Gastroesophageal sphincter (tissue), 4 donors: Measurements from ENCODE around the gene SPAG16. TPM values are rescaled to one million over a fixed set of nuclear protein-coding genes. Genes with fewer than 3 reads are reported as not detected.

Experiments used
- ATAC-seq: fragments of 150-250 bp; one replicate; pipeline ENCODE4 v1.9.1; 2016; ENCODE audit warnings: mild to moderate bottlenecking, moderate library complexity
- H3K27ac ChIP-seq, 4 donors: fragments of 200-600 bp; sonication (generic) in 3 of 4; 1 replicate in 3 of 4; 2 replicates in 1 of 4; pipeline ENCODE4 v1.5.1; 2016 to 2019
- H3K27me3 ChIP-seq: fragments of 200-600 bp; sonication (generic); one replicate; pipeline ENCODE4 v1.5.1; 2019
- H3K36me3 ChIP-seq, 2 donors: fragments of 200-600 bp; sonication (generic); one replicate each; pipeline ENCODE4 v1.5.1; 2019; ENCODE audit warnings: control low read depth in 1 of 2
- H3K4me1 ChIP-seq, 3 donors: fragments of 200-600 bp; sonication (generic); 1 replicate in 2 of 3; 2 replicates in 1 of 3; pipeline ENCODE4 v1.5.1; 2016 to 2019; ENCODE audit warnings: control low read depth in 2 of 3
- H3K4me3 ChIP-seq, 2 donors: fragments of 200-600 bp; sonication (generic); one replicate each; pipeline ENCODE4 v1.5.1; 2019; ENCODE audit warnings: mild to moderate bottlenecking in 1 of 2, moderate library complexity in 1 of 2
- H3K9me3 ChIP-seq, 3 donors: fragments of 200-600 bp; sonication (generic); one replicate each; pipeline ENCODE4 v1.5.1; 2017 to 2019; ENCODE audit warnings: control low read depth in 2 of 3
- EP300 ChIP-seq: sonication (generic); formaldehyde crosslinking; IDR thresholded peaks from one replicate; pipeline ENCODE4 v1.6.1; 2017; ENCODE audit warnings: antibody characterized with exemption, mild to moderate bottlenecking
- POLR2A ChIP-seq, 2 donors: fragments of 450-650 bp; IDR thresholded peaks; one replicate each; pipeline ENCODE4 v1.6.1; 2017; ENCODE audit warnings: antibody characterized with exemption in 2 of 2, mild to moderate bottlenecking in 2 of 2, moderate library complexity in 1 of 2
- POLR2AphosphoS5 ChIP-seq: sonication (generic); formaldehyde crosslinking; IDR thresholded peaks from one replicate; pipeline ENCODE4 v1.6.1; 2017; ENCODE audit warnings: antibody characterized with exemption
- WGBS, 2 donors: methylation state at CpG; one replicate each; pipeline ENCODE4 v1.1.5; 2018; ENCODE audit warnings: low coverage in 1 of 2; 5-methylcytosine and 5-hydroxymethylcytosine counted together
- total RNA-seq, 4 donors: library from RNA; depleted of rRNA; stranded (reverse); fragments of >200 nt; gene quantifications; one replicate each; pipeline ENCODE4 v1.1.0, GENCODE V29; 2016
- TF ChIP-seq, protein P1 (sequence below), 4 experiments: fragments of 200-600 bp in 2 of 4; fragments of 450-650 bp in 2 of 4; sonication (generic) in 1 of 4; IDR thresholded peaks; one replicate each; pipeline ENCODE4 v1.5.1; 2017 to 2019; ENCODE audit warnings: antibody characterized with exemption in 4 of 4, mild to moderate bottlenecking in 2 of 4, moderate library complexity in 2 of 4

SPAG16 gene
- total RNA-seq, 4 donors from 2014 or later: 28.9 to 39.8 (median 36.7) TPM

- TF ChIP-seq POLR2AphosphoS5 (no peak), POLR2A (IDR thresholded peaks at IDR 0.05) (no peak)
- TF ChIP-seq, protein P1, sequence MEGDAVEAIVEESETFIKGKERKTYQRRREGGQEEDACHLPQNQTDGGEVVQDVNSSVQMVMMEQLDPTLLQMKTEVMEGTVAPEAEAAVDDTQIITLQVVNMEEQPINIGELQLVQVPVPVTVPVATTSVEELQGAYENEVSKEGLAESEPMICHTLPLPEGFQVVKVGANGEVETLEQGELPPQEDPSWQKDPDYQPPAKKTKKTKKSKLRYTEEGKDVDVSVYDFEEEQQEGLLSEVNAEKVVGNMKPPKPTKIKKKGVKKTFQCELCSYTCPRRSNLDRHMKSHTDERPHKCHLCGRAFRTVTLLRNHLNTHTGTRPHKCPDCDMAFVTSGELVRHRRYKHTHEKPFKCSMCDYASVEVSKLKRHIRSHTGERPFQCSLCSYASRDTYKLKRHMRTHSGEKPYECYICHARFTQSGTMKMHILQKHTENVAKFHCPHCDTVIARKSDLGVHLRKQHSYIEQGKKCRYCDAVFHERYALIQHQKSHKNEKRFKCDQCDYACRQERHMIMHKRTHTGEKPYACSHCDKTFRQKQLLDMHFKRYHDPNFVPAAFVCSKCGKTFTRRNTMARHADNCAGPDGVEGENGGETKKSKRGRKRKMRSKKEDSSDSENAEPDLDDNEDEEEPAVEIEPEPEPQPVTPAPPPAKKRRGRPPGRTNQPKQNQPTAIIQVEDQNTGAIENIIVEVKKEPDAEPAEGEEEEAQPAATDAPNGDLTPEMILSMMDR (IDR thresholded peaks at IDR 0.05): no peak
- Histone ChIP-seq H3K27me3 (no peaks in the 10 kb centered on the region), H3K4me1 (no peaks in the 10 kb centered on the region), H3K36me3 (no peaks in the 10 kb centered on the region), H3K9me3 (no peaks in the 10 kb centered on the region), H3K4me3 (no peak overlapping the region), H3K27ac (no peak overlapping the region)
- 45 to 90% methylated on average over 1 of the region's 1 CpG for WGBS, 2 donors
- no peak for ATAC-seq
Observed at GRCh38 chr2:213500881-213501280, 216.6 kb downstream of the SPAG16 start.

DNA sequence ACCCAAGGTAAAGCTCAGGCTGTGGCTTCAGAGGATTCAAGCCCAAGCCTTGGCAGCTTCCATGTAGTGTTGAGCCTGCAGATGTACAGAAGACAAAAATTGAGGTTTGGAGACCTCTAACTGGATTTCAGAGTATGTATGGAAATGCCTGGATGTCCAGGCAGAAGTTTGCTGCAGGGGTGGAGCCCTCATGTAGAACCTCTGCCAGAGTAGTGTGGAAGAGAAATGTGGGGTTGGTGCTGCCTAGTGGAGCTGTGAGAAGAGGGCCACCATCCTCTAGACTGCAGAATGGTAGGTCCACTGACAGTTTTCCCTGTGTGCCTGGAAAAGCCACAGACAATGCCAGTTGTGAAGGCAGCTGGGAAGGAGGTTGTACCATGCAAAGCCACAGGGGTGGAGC is 239.9 kb downstream of the SPAG16 start:
- Histone ChIP-seq H3K27me3 (no peaks in the 10 kb centered on the region), H3K4me1 (no peaks in the 10 kb centered on the region), H3K4me3 (no peak overlapping the region), H3K27ac (no peak overlapping the region), H3K36me3 (no peaks in the 10 kb centered on the region), H3K9me3 (peaks cover 0 to 10% (median 0%) of the 10 kb centered on the region in 3 donors)
- no peak for TF ChIP-seq EP300
- TF ChIP-seq POLR2A (IDR thresholded peaks at IDR 0.05): no peak
- TF ChIP-seq, protein P1 (IDR thresholded peaks at IDR 0.05): no peak
- no peak for TF ChIP-seq POLR2AphosphoS5
- no peak for ATAC-seq

- Histone ChIP-seq H3K4me3 (no peak overlapping the region), H3K9me3 (no peaks in the 10 kb centered on the region), H3K4me1 (no peaks in the 10 kb centered on the region), H3K27me3 (no peaks in the 10 kb centered on the region), H3K36me3 (no peaks in the 10 kb centered on the region), H3K27ac (no peak overlapping the region)
- TF ChIP-seq POLR2A (IDR thresholded peaks at IDR 0.05) (no peak), POLR2AphosphoS5 (no peak), EP300 (no peak)
- TF ChIP-seq, protein P1 (IDR thresholded peaks at IDR 0.05): no peak
- 100% methylated on average over 1 of the region's 1 CpG for WGBS, 2 donors
- ATAC-seq: no peak
Observed at GRCh38 chr2:213537579-213537978, 253.3 kb downstream of the SPAG16 start.

- WGBS, 2 donors: 27 to 71% methylated on average over 1 of the region's 1 CpG
- ATAC-seq: no peak
- TF ChIP-seq EP300 (no peak), POLR2AphosphoS5 (no peak), POLR2A (IDR thresholded peaks at IDR 0.05) (no peak)
- TF ChIP-seq, protein P1 (IDR thresholded peaks at IDR 0.05): no peak
- Histone ChIP-seq H3K36me3 (no peaks in the 10 kb centered on the region), H3K4me1 (no peaks in the 10 kb centered on the region), H3K27me3 (no peaks in the 10 kb centered on the region), H3K9me3 (no peaks in the 10 kb centered on the region), H3K27ac (no peak overlapping the region), H3K4me3 (no peak overlapping the region)
Observed at GRCh38 chr2:213544940-213545339, 260.7 kb downstream of the SPAG16 start.

DNA sequence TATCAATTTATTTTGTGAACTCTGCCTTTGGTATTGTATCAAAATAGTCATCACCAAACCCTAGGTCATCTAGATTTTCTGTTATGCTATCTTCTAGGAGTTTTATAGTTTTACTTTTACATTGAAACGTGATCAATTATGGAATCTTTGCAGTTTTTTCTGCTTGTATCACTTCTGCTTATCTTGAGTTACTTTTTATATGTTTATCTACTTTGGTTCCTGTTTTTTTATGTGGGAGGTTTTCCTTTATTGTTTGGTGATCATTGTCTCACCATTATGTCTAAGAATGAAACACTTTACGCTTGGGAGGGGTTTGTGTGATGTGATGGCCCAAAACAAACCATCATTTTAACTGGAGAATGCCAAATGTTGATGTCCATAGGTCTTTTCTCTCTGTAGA is 261.2 kb downstream of the SPAG16 start:
- 47 to 49% methylated on average over 2 of the region's 2 CpGs for WGBS, 2 donors
- no peak for ATAC-seq
- H3K27me3 ChIP-seq: no peaks in the 10 kb centered on the region

More for the DNA sequence above, 261.2 kb downstream of the SPAG16 start:
- H3K27ac ChIP-seq: no peak overlapping the region
- TF ChIP-seq, protein P1 (IDR thresholded peaks at IDR 0.05): no peak
- TF ChIP-seq EP300 (no peak), POLR2A (IDR thresholded peaks at IDR 0.05) (no peak), POLR2AphosphoS5 (no peak)
- H3K9me3 ChIP-seq: no peaks in the 10 kb centered on the region
- H3K36me3 ChIP-seq: no peaks in the 10 kb centered on the region
- H3K4me3 ChIP-seq: no peak overlapping the region
- H3K4me1 ChIP-seq: no peaks in the 10 kb centered on the region
